ENCODE measurements around the gene P3H3.
"Not testable (repeated sequence)": the region's sequence is repeated elsewhere in the genome, so short reads cannot be mapped to it uniquely, and the experiment has no call there.

Gene P3H3

GRCh38 chr12:6883252-6883651 lies 55.0 kb downstream of the P3H3 start:
- no peaks in the 10 kb centered on the region for H3K27me3 ChIP-seq (replicated peaks in 2 of 5; ENCODE audit: control insufficient read depth in 4 of 5, insufficient read depth in 5 of 5, low read length in 4 of 5)
- no peak overlapping the region for H3K27ac ChIP-seq (ENCODE audit: insufficient read depth in 1 of 2, low read depth in 1 of 2, low read length in 2 of 2, poor library complexity in 1 of 2, severe bottlenecking in 2 of 2)
- no peak for DNase-seq
- CTCF ChIA-PET = interaction anchor here (1.0 to 4.0 kb wide), 4 partner anchors 9 to 16 kb away, joined by 3 to 26 read pairs (median 5); partner anchors contain the start of genes SPSB2 and TPI1
- POLR2A ChIA-PET = no interaction called here
- WGBS (ENCODE audit: insufficient coverage) = no CpG with 5 or more reads among the region's 5 CpGs
- H3K4me3 ChIP-seq (ENCODE audit: control insufficient read depth in 1 of 7, extremely low read depth in 1 of 7, insufficient read depth in 4 of 7, low read depth in 2 of 7, low read length in 6 of 7) = peak overlapping the region in 1 of 7 experiments; percentile 6
- peaks cover 0 to 6% (median 4%) of the 10 kb centered on the region in 4 experiments for H3K4me1 ChIP-seq (ENCODE audit: control extremely low read depth in 1 of 4, control insufficient read depth in 4 of 4, insufficient read depth in 4 of 4, low read length in 3 of 4)
- peaks cover 2 to 20% (median 13%) of the 10 kb centered on the region in 4 experiments for H3K36me3 ChIP-seq (ENCODE audit: control insufficient read depth in 4 of 4, insufficient read depth in 4 of 4, low read length in 3 of 4)
- no peaks in the 10 kb centered on the region for H3K9me3 ChIP-seq (ENCODE audit: control extremely low read depth in 1 of 5, control insufficient read depth in 4 of 5, insufficient read depth in 2 of 5, low read depth in 1 of 5, low read length in 4 of 5)

GRCh38 chr12:6883683-6884082 lies 55.5 kb downstream of the P3H3 start:
- no peak for DNase-seq
- H3K36me3 ChIP-seq (ENCODE audit: control insufficient read depth in 4 of 4, insufficient read depth in 4 of 4, low read length in 3 of 4) = peaks cover 2 to 20% (median 13%) of the 10 kb centered on the region in 4 experiments
- no peaks in the 10 kb centered on the region for H3K9me3 ChIP-seq (ENCODE audit: control extremely low read depth in 1 of 5, control insufficient read depth in 4 of 5, insufficient read depth in 2 of 5, low read depth in 1 of 5, low read length in 4 of 5)
- no peaks in the 10 kb centered on the region for H3K27me3 ChIP-seq (replicated peaks in 2 of 5; ENCODE audit: control insufficient read depth in 4 of 5, insufficient read depth in 5 of 5, low read length in 4 of 5)
- ChIA-PET POLR2A (no interaction called here), CTCF (interaction anchor here (1.0 to 4.0 kb wide), 2 partner anchors 9 to 11 kb away, joined by 3 to 26 read pairs; partner anchors contain the start of gene SPSB2)
- WGBS (ENCODE audit: insufficient coverage) = 98% methylated on average over 11 of the region's 11 CpGs
- no peak overlapping the region for H3K4me3 ChIP-seq (ENCODE audit: control insufficient read depth in 1 of 7, extremely low read depth in 1 of 7, insufficient read depth in 4 of 7, low read depth in 2 of 7, low read length in 6 of 7)
- H3K4me1 ChIP-seq (ENCODE audit: control extremely low read depth in 1 of 4, control insufficient read depth in 4 of 4, insufficient read depth in 4 of 4, low read length in 3 of 4) = peaks cover 0 to 6% (median 4%) of the 10 kb centered on the region in 4 experiments
- H3K27ac ChIP-seq (ENCODE audit: insufficient read depth in 1 of 2, low read depth in 1 of 2, low read length in 2 of 2, poor library complexity in 1 of 2, severe bottlenecking in 2 of 2) = no peak overlapping the region

DNA sequence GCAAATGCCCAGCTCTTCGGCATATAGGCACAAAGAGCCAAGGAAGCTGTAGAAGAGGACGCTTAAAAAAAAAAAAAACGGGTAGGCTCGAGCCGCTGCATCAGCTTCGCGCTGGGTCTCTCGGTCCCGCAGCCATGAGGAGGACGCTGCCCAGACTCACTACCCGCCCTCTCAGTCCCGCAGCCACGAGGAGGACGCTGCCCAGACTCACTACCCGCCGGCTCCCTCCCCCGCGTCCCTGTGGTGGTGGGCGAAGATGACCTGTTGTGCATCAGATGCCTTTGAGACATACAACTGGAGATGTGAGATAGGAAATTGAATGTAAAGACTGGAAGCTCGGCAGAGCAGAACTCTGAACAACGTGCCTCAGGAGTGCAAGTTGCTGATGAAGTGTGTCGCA lies 56.3 kb downstream of the P3H3 start:
- no peak for DNase-seq
- peaks cover 0 to 6% (median 4%) of the 10 kb centered on the region in 4 experiments for H3K4me1 ChIP-seq (ENCODE audit: control extremely low read depth in 1 of 4, control insufficient read depth in 4 of 4, insufficient read depth in 4 of 4, low read length in 3 of 4)
- WGBS (ENCODE audit: insufficient coverage) = 93% methylated on average over 20 of the region's 22 CpGs
- no peaks in the 10 kb centered on the region for H3K27me3 ChIP-seq (replicated peaks in 2 of 5; ENCODE audit: control insufficient read depth in 4 of 5, insufficient read depth in 5 of 5, low read length in 4 of 5)
- ChIA-PET CTCF (interaction anchor here (1.1 to 1.5 kb wide), 3 partner anchors 9 to 15 kb away, joined by 3 to 6 read pairs (median 4); no protein-coding TSS in a partner anchor), POLR2A (no interaction called here)
- no peak overlapping the region for H3K4me3 ChIP-seq (ENCODE audit: control insufficient read depth in 1 of 7, extremely low read depth in 1 of 7, insufficient read depth in 4 of 7, low read depth in 2 of 7, low read length in 6 of 7)
- no peak overlapping the region for H3K27ac ChIP-seq (ENCODE audit: insufficient read depth in 1 of 2, low read depth in 1 of 2, low read length in 2 of 2, poor library complexity in 1 of 2, severe bottlenecking in 2 of 2)
- peaks cover 2 to 19% (median 13%) of the 10 kb centered on the region in 4 experiments for H3K36me3 ChIP-seq (ENCODE audit: control insufficient read depth in 4 of 4, insufficient read depth in 4 of 4, low read length in 3 of 4)
- H3K9me3 ChIP-seq (ENCODE audit: control extremely low read depth in 1 of 5, control insufficient read depth in 4 of 5, insufficient read depth in 2 of 5, low read depth in 1 of 5, low read length in 4 of 5) = no peaks in the 10 kb centered on the region

GRCh38 chr12:6886206-6886999 lies 58.2 kb downstream of the P3H3 start:
- DNase-seq; H3K27ac ChIP-seq (ENCODE audit: insufficient read depth in 1 of 2, low read depth in 1 of 2, low read length in 2 of 2, poor library complexity in 1 of 2, severe bottlenecking in 2 of 2); H3K9me3 ChIP-seq (ENCODE audit: control extremely low read depth in 1 of 5, control insufficient read depth in 4 of 5, insufficient read depth in 2 of 5, low read depth in 1 of 5, low read length in 4 of 5); POLR2A ChIA-PET; H3K27me3 ChIP-seq (replicated peaks in 2 of 5; ENCODE audit: control insufficient read depth in 4 of 5, insufficient read depth in 5 of 5, low read length in 4 of 5); H3K4me3 ChIP-seq (ENCODE audit: control insufficient read depth in 1 of 7, extremely low read depth in 1 of 7, insufficient read depth in 4 of 7, low read depth in 2 of 7, low read length in 6 of 7): not testable (repeated sequence)
- Histone ChIP-seq H3K36me3 (ENCODE audit: control insufficient read depth in 4 of 4, insufficient read depth in 4 of 4, low read length in 3 of 4) (peaks cover 2 to 19% (median 12%) of the 10 kb centered on the region in 4 experiments), H3K4me1 (ENCODE audit: control extremely low read depth in 1 of 4, control insufficient read depth in 4 of 4, insufficient read depth in 4 of 4, low read length in 3 of 4) (peaks cover 6 to 15% (median 13%) of the 10 kb centered on the region in 4 experiments)
- WGBS (ENCODE audit: insufficient coverage) = 32% methylated on average over 6 of the region's 15 CpGs
- CTCF ChIA-PET = interaction anchor here (0.6 to 1.6 kb wide), 4 partner anchors 11 to 39 kb away, joined by 3 to 5 read pairs (median 4); no protein-coding TSS in a partner anchor

DNA sequence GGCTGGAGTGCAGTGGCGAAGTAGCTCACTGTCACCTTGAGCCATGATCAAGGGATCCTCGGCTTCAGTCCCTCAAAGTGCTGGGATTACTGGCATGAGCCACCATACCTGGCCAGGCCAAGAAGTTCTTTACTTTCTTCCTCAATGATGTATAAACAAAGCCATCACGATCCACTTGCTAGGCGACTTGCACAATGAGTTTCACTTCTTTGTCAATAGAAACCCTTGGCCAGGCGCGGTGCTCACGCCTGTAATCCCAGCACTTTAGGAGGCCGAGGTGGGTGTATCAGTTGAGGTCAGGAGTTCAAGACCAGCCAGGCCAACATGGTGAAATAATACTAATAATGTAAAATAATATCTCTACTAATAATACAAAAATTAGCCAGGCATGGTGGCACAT lies 59.3 kb downstream of the P3H3 start:
- ChIA-PET POLR2A (no interaction called here), CTCF (interaction anchor here (0.7 to 1.6 kb wide), 2 partner anchors 13 to 16 kb away, joined by 4 to 5 read pairs; no protein-coding TSS in a partner anchor)
- no peaks in the 10 kb centered on the region for H3K9me3 ChIP-seq (ENCODE audit: control extremely low read depth in 1 of 5, control insufficient read depth in 4 of 5, insufficient read depth in 2 of 5, low read depth in 1 of 5, low read length in 4 of 5)
- 100% methylated on average over 3 of the region's 8 CpGs for WGBS (ENCODE audit: insufficient coverage)
- peaks cover 6 to 21% (median 17%) of the 10 kb centered on the region in 4 experiments for H3K4me1 ChIP-seq (ENCODE audit: control extremely low read depth in 1 of 4, control insufficient read depth in 4 of 4, insufficient read depth in 4 of 4, low read length in 3 of 4)
- H3K27me3 ChIP-seq (replicated peaks in 2 of 5; ENCODE audit: control insufficient read depth in 4 of 5, insufficient read depth in 5 of 5, low read length in 4 of 5) = no peaks in the 10 kb centered on the region
- H3K4me3 ChIP-seq (ENCODE audit: control insufficient read depth in 1 of 7, extremely low read depth in 1 of 7, insufficient read depth in 4 of 7, low read depth in 2 of 7, low read length in 6 of 7) = no peak overlapping the region
- no peak overlapping the region for H3K27ac ChIP-seq (ENCODE audit: insufficient read depth in 1 of 2, low read depth in 1 of 2, low read length in 2 of 2, poor library complexity in 1 of 2, severe bottlenecking in 2 of 2)
- peaks cover 2 to 19% (median 12%) of the 10 kb centered on the region in 4 experiments for H3K36me3 ChIP-seq (ENCODE audit: control insufficient read depth in 4 of 4, insufficient read depth in 4 of 4, low read length in 3 of 4)
- no peak for DNase-seq

DNA sequence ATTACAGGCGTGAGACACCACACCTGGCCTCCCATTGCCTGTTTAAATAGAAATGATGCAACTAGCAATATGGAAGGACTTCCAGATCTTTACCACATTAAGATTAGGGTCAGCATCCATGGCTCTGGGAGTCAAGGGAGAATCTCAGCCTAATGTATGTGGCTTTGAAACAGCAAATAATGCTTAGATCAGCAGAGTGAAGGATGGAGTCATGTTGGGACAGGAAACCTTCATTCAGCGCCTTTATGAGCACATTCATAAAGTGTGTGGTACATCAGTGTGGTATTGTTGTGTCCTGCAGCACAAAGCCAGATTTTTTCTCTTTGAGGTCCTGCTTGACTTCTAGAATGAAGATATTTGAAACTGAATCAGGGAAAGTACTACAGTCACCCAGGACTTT lies 60.2 kb downstream of the P3H3 start:
- H3K36me3 ChIP-seq (ENCODE audit: control insufficient read depth in 4 of 4, insufficient read depth in 4 of 4, low read length in 3 of 4) = peaks cover 2 to 17% (median 12%) of the 10 kb centered on the region in 4 experiments
- ChIA-PET CTCF (interaction anchor here (1.6 kb wide), 1 partner anchor 14 kb away, joined by 5 read pairs; no protein-coding TSS in a partner anchor), POLR2A (no interaction called here)
- no peaks in the 10 kb centered on the region for H3K9me3 ChIP-seq (ENCODE audit: control extremely low read depth in 1 of 5, control insufficient read depth in 4 of 5, insufficient read depth in 2 of 5, low read depth in 1 of 5, low read length in 4 of 5)
- H3K27ac ChIP-seq (ENCODE audit: insufficient read depth in 1 of 2, low read depth in 1 of 2, low read length in 2 of 2, poor library complexity in 1 of 2, severe bottlenecking in 2 of 2) = no peak overlapping the region
- peaks cover 6 to 21% (median 17%) of the 10 kb centered on the region in 4 experiments for H3K4me1 ChIP-seq (ENCODE audit: control extremely low read depth in 1 of 4, control insufficient read depth in 4 of 4, insufficient read depth in 4 of 4, low read length in 3 of 4)
- no peak overlapping the region for H3K4me3 ChIP-seq (ENCODE audit: control insufficient read depth in 1 of 7, extremely low read depth in 1 of 7, insufficient read depth in 4 of 7, low read depth in 2 of 7, low read length in 6 of 7)
- 100% methylated on average over 2 of the region's 2 CpGs for WGBS (ENCODE audit: insufficient coverage)
- no peaks in the 10 kb centered on the region for H3K27me3 ChIP-seq (replicated peaks in 2 of 5; ENCODE audit: control insufficient read depth in 4 of 5, insufficient read depth in 5 of 5, low read length in 4 of 5)
- no peak for DNase-seq

DNA sequence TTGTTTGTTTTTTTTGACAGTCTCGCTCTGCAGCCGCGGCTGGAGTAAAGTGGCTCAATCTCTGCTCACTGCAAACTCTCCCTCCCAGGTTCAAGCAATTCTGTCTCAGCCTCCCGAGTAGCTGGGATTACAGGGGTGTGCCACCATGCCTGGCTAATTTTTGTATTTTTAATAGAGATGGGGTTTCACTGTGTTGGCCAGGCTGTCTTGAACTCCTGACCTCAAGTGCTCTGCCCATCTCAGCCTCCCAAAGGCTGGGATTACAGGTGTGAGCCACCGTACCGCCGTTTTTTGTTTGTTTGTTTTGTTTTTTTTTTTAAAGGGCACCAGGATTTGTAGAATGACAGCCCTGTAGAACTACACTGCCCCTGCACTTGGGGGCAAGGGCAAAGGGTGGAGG lies 60.6 kb downstream of the P3H3 start:
- H3K4me3 ChIP-seq (ENCODE audit: control insufficient read depth in 1 of 7, extremely low read depth in 1 of 7, insufficient read depth in 4 of 7, low read depth in 2 of 7, low read length in 6 of 7); H3K27me3 ChIP-seq (replicated peaks in 2 of 5; ENCODE audit: control insufficient read depth in 4 of 5, insufficient read depth in 5 of 5, low read length in 4 of 5); H3K27ac ChIP-seq (ENCODE audit: insufficient read depth in 1 of 2, low read depth in 1 of 2, low read length in 2 of 2, poor library complexity in 1 of 2, severe bottlenecking in 2 of 2); CTCF ChIA-PET; H3K9me3 ChIP-seq (ENCODE audit: control extremely low read depth in 1 of 5, control insufficient read depth in 4 of 5, insufficient read depth in 2 of 5, low read depth in 1 of 5, low read length in 4 of 5); DNase-seq; POLR2A ChIA-PET: not testable (repeated sequence)
- Histone ChIP-seq H3K36me3 (ENCODE audit: control insufficient read depth in 4 of 4, insufficient read depth in 4 of 4, low read length in 3 of 4) (peaks cover 2 to 13% (median 10%) of the 10 kb centered on the region in 4 experiments), H3K4me1 (ENCODE audit: control extremely low read depth in 1 of 4, control insufficient read depth in 4 of 4, insufficient read depth in 4 of 4, low read length in 3 of 4) (peaks cover 6 to 21% (median 17%) of the 10 kb centered on the region in 4 experiments)
- WGBS (ENCODE audit: insufficient coverage) = no CpG with 5 or more reads among the region's 7 CpGs

Data from common myeloid progenitor, CD34-positive (primary cell).